HG03439 (cell line): ENCODE results near the gene FAM13C.
"Not testable (repeated sequence)": the region's sequence is repeated elsewhere in the genome, so short reads cannot be mapped to it uniquely, and the experiment has no call there.

Source experiments
- ATAC-seq: cut with Tn5 transposase; IDR thresholded peaks from one replicate; pipeline ENCODE4 v1.9.1; 2021; ENCODE audit warnings: mild to moderate bottlenecking, moderate library complexity; ENCODE audit not compliant: unreplicated experiment

Gene FAM13C

GRCh38 chr10:59362144-59362958, at the start of gene FAM13C:
FAM13C (minus strand) TSS chr10:59362549; CDS start chr10:59362460, 89 bp downstream.
- ATAC-seq: no peak

GRCh38 chr10:59405235-59405634, 42.9 kb upstream of the FAM13C start:
- ATAC-seq: no peak

- no peak for ATAC-seq
Observed at GRCh38 chr10:59400214-59400613, 37.9 kb upstream of the FAM13C start.

- not testable (repeated sequence) for ATAC-seq
Observed at GRCh38 chr10:59399329-59399728, 37.0 kb upstream of the FAM13C start.

- no peak for ATAC-seq
Observed at GRCh38 chr10:59397961-59398360, 35.6 kb upstream of the FAM13C start.

GRCh38 chr10:59395984-59396383, 33.6 kb upstream of the FAM13C start:
- no peak for ATAC-seq

- no peak for ATAC-seq
Observed at GRCh38 chr10:59393349-59393748, 31.0 kb upstream of the FAM13C start.

GRCh38 chr10:59391060-59391459, 28.7 kb upstream of the FAM13C start:
- ATAC-seq: no peak

- ATAC-seq: no peak
Observed at GRCh38 chr10:59388671-59388976, 26.3 kb upstream of the FAM13C start.

- no peak for ATAC-seq
Observed at GRCh38 chr10:59387951-59388670, 25.8 kb upstream of the FAM13C start.

- no peak for ATAC-seq
Observed at GRCh38 chr10:59384761-59385160, 22.4 kb upstream of the FAM13C start.

- no peak for ATAC-seq
Observed at GRCh38 chr10:59383908-59384307, 21.6 kb upstream of the FAM13C start.

GRCh38 chr10:59383436-59383835, 21.1 kb upstream of the FAM13C start:
- no peak for ATAC-seq

- ATAC-seq: no peak
Observed at GRCh38 chr10:59382831-59383295, 20.5 kb upstream of the FAM13C start.

- ATAC-seq: no peak
Observed at GRCh38 chr10:59381687-59382086, 19.3 kb upstream of the FAM13C start.

- no peak for ATAC-seq
Observed at GRCh38 chr10:59376846-59377245, 14.5 kb upstream of the FAM13C start.

GRCh38 chr10:59375990-59376389, 13.6 kb upstream of the FAM13C start:
- no peak for ATAC-seq

GRCh38 chr10:59374916-59375315, 12.6 kb upstream of the FAM13C start:
- no peak for ATAC-seq

GRCh38 chr10:59373071-59373470, 10.7 kb upstream of the FAM13C start:
- ATAC-seq: no peak

GRCh38 chr10:59372543-59372942, 10.2 kb upstream of the FAM13C start:
- no peak for ATAC-seq

- no peak for ATAC-seq
Observed at GRCh38 chr10:59366290-59366689, 3.9 kb upstream of the FAM13C start.

- ATAC-seq: no peak
Observed at GRCh38 chr10:59363446-59363958, 1.2 kb upstream of the FAM13C start.
